NCI-H82 treated with DMSO at 0.1 percent for 48 hours (cell line): ENCODE results near the gene FOXRED1.
"Not testable (repeated sequence)": the region's sequence is repeated elsewhere in the genome, so short reads cannot be mapped to it uniquely, and the experiment has no call there.

Experiments used
- DNase-seq: peaks from one replicate; lab custom pipeline; 2025; ENCODE audit not compliant: unreplicated experiment; lab: John Stamatoyannopoulos, UW

Gene FOXRED1

GRCh38 chr11:126268361-126268707, 620 bp upstream of the FOXRED1 start:
- DNase-seq, result no peak

GRCh38 chr11:126277322-126277721, 8.4 kb downstream of the FOXRED1 start:
- no peak for DNase-seq

GRCh38 chr11:126277780-126278179, 8.8 kb downstream of the FOXRED1 start:
- no peak for DNase-seq

GRCh38 chr11:126279191-126279590, 10.2 kb downstream of the FOXRED1 start:
- DNase-seq, result no peak

GRCh38 chr11:126280595-126280994, 11.6 kb downstream of the FOXRED1 start:
- no peak for DNase-seq

- DNase-seq, result no peak
These were observed 12.3 kb downstream of the FOXRED1 start for GRCh38 chr11:126281245-126281644.

GRCh38 chr11:126281666-126282175, 12.8 kb downstream of the FOXRED1 start:
- DNase-seq, result no peak

GRCh38 chr11:126282361-126282735, 13.4 kb downstream of the FOXRED1 start:
- DNase-seq, result no peak

- DNase-seq, result no peak
These were observed 14.0 kb downstream of the FOXRED1 start, which contains the start of gene TIRAP for GRCh38 chr11:126282736-126283591. TSS of gene TIRAP (plus strand) at chr11:126283093. CDS start at chr11:126290895, 7,802 bp downstream.

GRCh38 chr11:126284829-126285228, 15.9 kb downstream of the FOXRED1 start:
- DNase-seq, result no peak

- no peak for DNase-seq
These were observed 19.3 kb downstream of the FOXRED1 start for GRCh38 chr11:126288237-126288636.

GRCh38 chr11:126290887-126291286, 21.9 kb downstream of the FOXRED1 start:
- DNase-seq, result no peak

GRCh38 chr11:126293726-126294125, 24.8 kb downstream of the FOXRED1 start:
- no peak for DNase-seq

GRCh38 chr11:126297004-126297403, 28.1 kb downstream of the FOXRED1 start:
- DNase-seq, result no peak

GRCh38 chr11:126303623-126304456, 34.9 kb downstream of the FOXRED1 start, which contains the start of gene DCPS:
TSS of gene DCPS (plus strand) at chr11:126304060. CDS start at chr11:126304081, 21 bp downstream.
- peak; percentile 70 for DNase-seq

GRCh38 chr11:126304457-126305075, 35.6 kb downstream of the FOXRED1 start:
- no peak for DNase-seq

GRCh38 chr11:126305699-126306098, 36.7 kb downstream of the FOXRED1 start:
- no peak for DNase-seq

- DNase-seq, result no peak
These were observed 38.8 kb downstream of the FOXRED1 start for GRCh38 chr11:126307706-126308105.

GRCh38 chr11:126308271-126308671, 39.3 kb downstream of the FOXRED1 start:
- no peak for DNase-seq

GRCh38 chr11:126308771-126309170, 39.8 kb downstream of the FOXRED1 start:
- not testable (repeated sequence) for DNase-seq
